ENCODE data around the gene WNT9A. TPM values are rescaled to one million over a fixed set of nuclear protein-coding genes. Genes with fewer than 3 reads are reported as not detected.

The WNT9A gene
- total RNA-seq, 6 experiments from 2014 or later = 0.09 to 0.19 (median 0.10) TPM; not detected in 1

GRCh38 chr1:227934476-227935313 lies 13.0 kb downstream of the WNT9A start:
- intact Hi-C loops (cut with DNase I) = no loop called here
- DNase-seq (peak in 1 of 3 donors; percentile 13), ATAC-seq (peak in 2 of 4 donors; percentile 11 to 38)
- H3K36me3 ChIP-seq = no peaks in the 10 kb centered on the region
- H3K4me1 ChIP-seq = no peaks in the 10 kb centered on the region
- H3K9me3 ChIP-seq = no peaks in the 10 kb centered on the region
- H3K27me3 ChIP-seq = no peaks in the 10 kb centered on the region
- WGBS (ENCODE audit: insufficient coverage, low coverage, low lambda C conversion rate, missing lambda C conversion rate) = 53% methylated on average over 5 of the region's 5 CpGs
- H3K27ac ChIP-seq = no peak overlapping the region
- no peak overlapping the region for H3K4me3 ChIP-seq
- TF ChIP-seq CTCF (IDR thresholded peaks at IDR 0.05) (no peak), POLR2A (IDR thresholded peaks at IDR 0.05) (no peak)

DNA sequence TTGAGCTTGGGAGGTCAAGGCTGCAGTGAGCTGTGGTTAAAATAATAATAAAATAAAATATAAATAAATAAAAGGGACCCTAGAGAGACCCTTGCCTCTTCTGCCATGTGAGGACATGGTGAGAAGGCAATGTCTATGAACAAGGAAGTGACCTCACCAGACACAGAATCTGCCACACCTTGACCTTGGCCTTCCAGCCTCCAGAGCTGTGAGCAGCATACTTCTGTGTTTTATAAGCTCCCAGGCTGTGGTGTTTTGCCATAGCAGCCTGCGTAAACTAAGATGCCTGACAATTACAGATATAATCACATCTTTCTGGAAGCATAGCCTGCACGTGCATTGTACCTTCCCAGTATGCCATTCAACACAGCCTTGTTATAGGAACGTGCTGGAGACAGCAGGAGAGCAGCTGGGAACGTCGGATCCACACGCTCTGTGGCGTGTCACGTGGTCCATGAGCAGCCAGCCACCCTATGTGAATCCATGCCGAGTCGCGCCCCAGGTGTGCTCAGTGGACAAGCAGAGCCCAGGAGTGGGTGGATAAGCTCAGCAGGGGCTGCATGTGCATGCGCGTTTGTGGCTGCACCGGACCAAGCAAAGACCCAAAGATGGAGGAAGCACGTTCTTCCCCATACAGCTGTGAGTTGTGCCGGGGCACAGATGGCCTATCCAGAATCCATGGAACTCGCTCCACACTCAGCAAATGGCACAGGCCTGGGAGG lies 17.8 kb downstream of the WNT9A start:
- Histone ChIP-seq H3K36me3 (no peaks in the 10 kb centered on the region), H3K27me3 (no peaks in the 10 kb centered on the region), H3K4me1 (no peaks in the 10 kb centered on the region), H3K4me3 (no peak overlapping the region), H3K27ac (no peak overlapping the region), H3K9me3 (no peaks in the 10 kb centered on the region)
- no peak for ATAC-seq
- DNase-seq = peak in 1 of 3 donors; percentile 10
- TF ChIP-seq POLR2A (IDR thresholded peaks at IDR 0.05) (no peak), CTCF (IDR thresholded peaks at IDR 0.05) (no peak)
- 69% methylated on average over 8 of the region's 17 CpGs for WGBS (ENCODE audit: insufficient coverage, low coverage, low lambda C conversion rate, missing lambda C conversion rate)
- intact Hi-C loops (cut with DNase I) = no loop called here

GRCh38 chr1:227928811-227929375 lies 18.8 kb downstream of the WNT9A start:
- TF ChIP-seq POLR2A (IDR thresholded peaks at IDR 0.05) = no peak
- TF ChIP-seq CTCF (IDR thresholded peaks at IDR 0.05) = no peak
- Histone ChIP-seq H3K27me3 (no peaks in the 10 kb centered on the region), H3K4me3 (no peak overlapping the region), H3K36me3 (no peaks in the 10 kb centered on the region), H3K27ac (no peak overlapping the region), H3K9me3 (no peaks in the 10 kb centered on the region), H3K4me1 (no peaks in the 10 kb centered on the region)
- ATAC-seq (no peak), DNase-seq (no peak)
- WGBS (ENCODE audit: insufficient coverage, low coverage, low lambda C conversion rate, missing lambda C conversion rate) = 65% methylated on average over 11 of the region's 12 CpGs
- intact Hi-C loops (cut with DNase I) = no loop called here

DNA sequence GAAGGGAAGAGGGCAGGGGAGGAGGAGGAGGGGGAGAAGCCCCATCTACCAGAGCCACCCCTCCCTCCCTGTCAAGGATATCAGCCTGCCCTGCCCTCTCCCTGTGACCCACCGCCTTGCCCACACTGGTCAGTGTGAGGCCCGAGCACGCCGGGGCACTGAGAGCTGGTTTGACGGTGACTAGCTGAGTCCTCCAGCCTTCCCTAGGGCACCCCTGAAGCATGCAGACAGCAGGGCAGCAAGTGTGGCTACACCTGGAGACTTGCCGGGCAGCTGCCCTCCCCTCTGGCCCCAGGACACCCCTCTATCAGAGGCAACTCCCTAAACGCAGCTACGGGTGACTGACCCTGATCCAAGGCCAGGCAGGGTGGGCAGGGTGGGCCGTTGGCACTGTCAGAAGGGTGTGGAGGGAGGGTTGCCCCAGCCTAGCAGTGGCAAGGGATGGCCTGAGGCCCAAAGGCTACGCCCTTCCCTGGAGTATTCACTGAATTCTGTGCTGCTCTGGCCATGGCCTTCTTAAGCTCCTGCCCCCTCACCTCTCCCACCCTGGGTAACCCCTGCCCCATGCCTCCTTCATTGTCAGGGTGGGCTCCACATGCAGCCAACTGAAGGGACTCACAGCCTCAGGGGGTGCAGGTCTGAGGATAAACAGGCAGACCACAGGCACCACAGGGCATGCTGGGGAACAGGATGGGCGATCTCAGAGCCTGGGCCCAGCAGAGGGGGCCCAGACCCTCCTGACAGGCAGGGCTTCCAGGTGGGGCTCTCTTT lies 19.6 kb downstream of the WNT9A start:
- intact Hi-C loops (cut with DNase I) = no loop called here
- Histone ChIP-seq H3K4me3 (no peak overlapping the region), H3K27ac (no peak overlapping the region), H3K27me3 (no peaks in the 10 kb centered on the region), H3K9me3 (no peaks in the 10 kb centered on the region), H3K4me1 (no peaks in the 10 kb centered on the region), H3K36me3 (no peaks in the 10 kb centered on the region)
- TF ChIP-seq POLR2A (IDR thresholded peaks at IDR 0.05) (no peak), CTCF (IDR thresholded peaks at IDR 0.05) (no peak)
- no peak for DNase-seq
- no CpG with 5 or more reads among the region's 11 CpGs for WGBS (ENCODE audit: insufficient coverage, low coverage, low lambda C conversion rate, missing lambda C conversion rate)
- ATAC-seq = no peak

All from right lobe of liver (tissue), 6 donors.